GM23248 (cell line): ENCODE data around the gene RASSF3.

Source experiments
- EZH2 ChIP-seq: fragments of 200-600 bp; sonication (generic); IDR thresholded peaks from 2 replicates; pipeline ENCODE4 v1.6.1; 2018; ENCODE audit warnings: antibody characterized with exemption, mild to moderate bottlenecking; ENCODE audit not compliant: insufficient read depth, poor library complexity, severe bottlenecking
- EZH2phosphoT487 ChIP-seq: fragments of 200-600 bp; sonication (generic); IDR thresholded peaks from 2 replicates; pipeline ENCODE4 v1.6.1; 2018; ENCODE audit warnings: antibody characterized with exemption, moderate library complexity, mild to moderate bottlenecking, low read depth; ENCODE audit not compliant: insufficient read depth

DNA sequence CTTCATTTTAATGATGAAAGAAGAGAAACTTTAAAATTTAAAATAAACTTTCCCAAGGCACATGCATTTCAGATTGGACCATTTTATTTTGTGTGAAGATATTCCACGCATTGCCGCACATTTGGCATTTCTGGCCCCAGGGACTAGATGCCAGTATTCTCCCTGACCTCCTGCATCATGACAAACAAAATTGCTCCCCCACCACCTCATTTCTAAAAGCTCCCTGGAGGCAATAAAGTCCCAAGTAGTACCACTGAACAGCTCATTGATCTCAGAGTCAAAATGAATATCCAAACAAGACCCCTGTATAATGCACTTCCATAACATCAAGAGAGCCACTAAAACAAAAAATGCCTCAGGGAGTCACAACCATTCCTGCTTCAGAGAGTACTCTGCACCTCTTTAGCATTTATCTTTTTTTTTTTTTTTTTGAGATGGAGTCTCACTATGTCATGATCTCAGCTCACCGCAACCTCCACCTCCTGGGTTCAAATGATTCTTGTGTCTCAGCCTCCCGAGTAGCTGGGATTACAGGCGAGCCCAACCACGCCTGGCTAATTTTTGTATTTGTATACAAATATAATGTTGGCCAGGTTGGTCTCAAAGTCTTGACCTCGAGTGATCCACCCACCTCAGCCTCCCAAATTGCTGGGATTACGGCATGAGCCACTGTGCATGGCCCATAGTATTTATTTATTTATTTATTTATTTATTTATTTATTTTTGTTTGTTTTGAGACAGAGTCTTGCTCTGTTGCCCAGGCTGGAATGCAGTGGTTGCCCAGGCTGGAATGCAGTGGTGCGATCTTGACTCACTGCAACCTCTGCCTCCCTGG, 48.8 kb upstream of the RASSF3 start:
- no peak for TF ChIP-seq EZH2
- no peak for TF ChIP-seq EZH2phosphoT487
